RWPE2 (cell line): Measurements from ENCODE around the gene SLC6A6.
A peak's percentile ranks its signal among the peaks of the same experiment; 100 is the strongest.

Experiments
- ATAC-seq: fragments of 200-7000 bp; cut with Tn5 transposase; 3 replicates; pipeline ENCODE4 v1.9.1; 2021; ENCODE audit warnings: low read depth
- DNase-seq: peaks from one replicate; pipeline ENCODE4 v3.0.0-alpha.2; 2020; ENCODE audit warnings: low spot score
- H3K27ac ChIP-seq: fragments of 450-650 bp; 2 replicates; pipeline ENCODE4 v1.5.1; 2017; ENCODE audit warnings: mild to moderate bottlenecking; ENCODE audit not compliant: poor library complexity, severe bottlenecking
- H3K27me3 ChIP-seq: fragments of 250-450 bp; sonication (Bioruptor Pico); 2 replicates; pipeline ENCODE4 v1.5.1; 2021; ENCODE audit warnings: mild to moderate bottlenecking, moderate library complexity; ENCODE audit not compliant: insufficient read depth, poor library complexity, severe bottlenecking
- H3K36me3 ChIP-seq: fragments of 250-450 bp; sonication (Bioruptor Pico); 2 replicates; pipeline ENCODE4 v1.5.1; 2020; ENCODE audit warnings: low read depth, mild to moderate bottlenecking, moderate library complexity
- H3K4me1 ChIP-seq: fragments of 250-450 bp; sonication (Bioruptor Pico); 2 replicates; pipeline ENCODE4 v1.5.1; 2021; ENCODE audit warnings: mild to moderate bottlenecking, moderate library complexity; ENCODE audit not compliant: insufficient read depth, poor library complexity, severe bottlenecking
- H3K4me3 ChIP-seq: fragments of 250-450 bp; sonication (Bioruptor Pico); 2 replicates; pipeline ENCODE4 v1.5.1; 2021; ENCODE audit warnings: mild to moderate bottlenecking, moderate library complexity; ENCODE audit not compliant: severe bottlenecking
- H3K9me3 ChIP-seq: fragments of 250-450 bp; sonication (Bioruptor Pico); 2 replicates; pipeline ENCODE4 v1.5.1; 2021; ENCODE audit warnings: mild to moderate bottlenecking, moderate library complexity; ENCODE audit not compliant: severe bottlenecking
- TF ChIP-seq, protein P1 (sequence below): fragments of 450-650 bp; IDR thresholded peaks from one replicate; pipeline ENCODE4 v1.5.1; 2017; ENCODE audit warnings: mild to moderate bottlenecking, moderate library complexity; ENCODE audit not compliant: poor library complexity, severe bottlenecking

Gene SLC6A6

DNA sequence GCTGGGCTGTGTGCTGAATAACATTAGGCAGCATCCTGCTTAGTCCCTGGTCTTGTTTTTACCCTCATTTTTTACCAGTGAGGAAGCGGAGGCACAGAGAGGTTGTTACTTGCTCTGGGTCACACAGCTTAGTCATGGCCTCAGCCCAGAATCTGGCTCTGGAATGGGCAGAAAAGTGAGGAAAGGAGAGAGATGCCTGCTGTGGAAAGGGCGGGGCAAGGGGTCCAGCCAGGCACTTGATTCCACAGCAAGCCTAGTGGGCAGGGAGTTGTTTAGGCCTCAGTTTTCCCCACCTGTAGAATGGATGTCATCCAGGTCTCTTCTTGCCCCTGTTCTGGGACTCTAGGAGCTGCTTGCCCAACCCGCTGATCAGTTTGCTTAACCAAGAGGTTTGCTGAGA lies 35.9 kb downstream of the SLC6A6 start:
- TF ChIP-seq, protein P1, sequence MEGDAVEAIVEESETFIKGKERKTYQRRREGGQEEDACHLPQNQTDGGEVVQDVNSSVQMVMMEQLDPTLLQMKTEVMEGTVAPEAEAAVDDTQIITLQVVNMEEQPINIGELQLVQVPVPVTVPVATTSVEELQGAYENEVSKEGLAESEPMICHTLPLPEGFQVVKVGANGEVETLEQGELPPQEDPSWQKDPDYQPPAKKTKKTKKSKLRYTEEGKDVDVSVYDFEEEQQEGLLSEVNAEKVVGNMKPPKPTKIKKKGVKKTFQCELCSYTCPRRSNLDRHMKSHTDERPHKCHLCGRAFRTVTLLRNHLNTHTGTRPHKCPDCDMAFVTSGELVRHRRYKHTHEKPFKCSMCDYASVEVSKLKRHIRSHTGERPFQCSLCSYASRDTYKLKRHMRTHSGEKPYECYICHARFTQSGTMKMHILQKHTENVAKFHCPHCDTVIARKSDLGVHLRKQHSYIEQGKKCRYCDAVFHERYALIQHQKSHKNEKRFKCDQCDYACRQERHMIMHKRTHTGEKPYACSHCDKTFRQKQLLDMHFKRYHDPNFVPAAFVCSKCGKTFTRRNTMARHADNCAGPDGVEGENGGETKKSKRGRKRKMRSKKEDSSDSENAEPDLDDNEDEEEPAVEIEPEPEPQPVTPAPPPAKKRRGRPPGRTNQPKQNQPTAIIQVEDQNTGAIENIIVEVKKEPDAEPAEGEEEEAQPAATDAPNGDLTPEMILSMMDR: no peak
- H3K4me3 ChIP-seq: no peak overlapping the region
- peaks cover 8% of the 10 kb centered on the region for H3K4me1 ChIP-seq
- H3K36me3 ChIP-seq: no peaks in the 10 kb centered on the region
- no peak overlapping the region for H3K27ac ChIP-seq
- DNase-seq: no peak
- H3K9me3 ChIP-seq: no peaks in the 10 kb centered on the region
- H3K27me3 ChIP-seq: no peaks in the 10 kb centered on the region
- ATAC-seq: no peak

DNA sequence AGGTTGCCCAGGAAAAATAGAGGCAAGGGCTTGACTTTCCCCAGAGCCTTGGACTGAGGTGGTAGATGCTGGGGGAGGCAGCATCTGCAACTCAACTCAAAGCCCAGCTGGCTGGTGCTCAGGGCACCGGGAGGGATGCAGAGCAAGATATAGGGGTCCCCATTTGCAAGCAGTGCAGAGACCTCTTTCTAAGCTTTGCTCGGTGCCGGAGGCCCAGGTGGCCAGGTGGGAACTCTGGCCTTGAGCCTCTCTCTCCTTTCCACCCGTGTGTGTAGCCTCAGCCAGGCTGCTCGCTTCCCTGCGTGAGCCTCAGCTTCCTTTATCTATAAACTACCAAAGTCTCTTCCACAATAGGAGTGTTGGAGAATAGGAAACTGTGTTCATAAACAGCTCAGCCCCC lies 36.5 kb downstream of the SLC6A6 start:
- Histone ChIP-seq H3K36me3 (no peaks in the 10 kb centered on the region; the same call in 1 of the 2 replicates), H3K4me3 (no peak overlapping the region), H3K4me1 (peaks cover 7% of the 10 kb centered on the region), H3K9me3 (no peaks in the 10 kb centered on the region), H3K27me3 (no peaks in the 10 kb centered on the region), H3K27ac (no peak overlapping the region)
- TF ChIP-seq, protein P1: no peak
- ATAC-seq (no peak), DNase-seq (no peak)

DNA sequence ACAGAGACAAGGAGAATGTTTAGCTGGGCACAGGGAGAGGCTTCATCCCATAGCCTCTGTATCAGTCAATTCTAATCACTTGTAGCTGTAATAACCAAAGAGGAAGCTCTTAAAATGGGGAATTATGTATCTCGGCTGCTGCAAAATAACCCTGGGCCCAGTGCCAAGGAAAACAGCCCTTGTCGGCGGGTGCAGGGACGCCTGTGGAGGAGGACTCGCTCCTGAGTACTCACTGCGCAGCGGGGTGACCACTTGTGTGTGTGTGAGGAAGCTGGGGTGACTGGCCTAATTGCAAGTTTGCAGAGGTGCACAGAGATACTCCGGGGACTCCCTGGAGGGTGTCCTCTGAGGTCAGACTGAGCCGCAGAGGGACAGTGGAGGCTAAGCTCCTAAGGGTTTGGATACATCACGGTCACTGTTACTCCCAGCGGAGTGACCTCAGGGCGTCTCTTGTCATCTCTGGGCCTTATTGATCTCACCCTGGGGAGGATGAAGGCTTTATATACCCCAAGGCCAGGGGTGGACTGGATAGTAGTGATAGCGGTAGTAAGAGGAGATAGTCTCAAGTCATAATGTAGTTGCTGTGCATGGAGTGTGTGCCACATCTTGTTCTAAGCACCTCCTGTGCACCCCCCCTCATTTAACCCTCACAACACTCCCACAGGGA lies 37.2 kb downstream of the SLC6A6 start:
- Histone ChIP-seq H3K36me3 (no peaks in the 10 kb centered on the region; the same call in 1 of the 2 replicates), H3K4me3 (no peak overlapping the region), H3K27ac (no peak overlapping the region), H3K4me1 (no peaks in the 10 kb centered on the region), H3K9me3 (no peaks in the 10 kb centered on the region), H3K27me3 (no peaks in the 10 kb centered on the region)
- no peak for DNase-seq
- TF ChIP-seq, protein P1: no peak
- no peak for ATAC-seq

DNA sequence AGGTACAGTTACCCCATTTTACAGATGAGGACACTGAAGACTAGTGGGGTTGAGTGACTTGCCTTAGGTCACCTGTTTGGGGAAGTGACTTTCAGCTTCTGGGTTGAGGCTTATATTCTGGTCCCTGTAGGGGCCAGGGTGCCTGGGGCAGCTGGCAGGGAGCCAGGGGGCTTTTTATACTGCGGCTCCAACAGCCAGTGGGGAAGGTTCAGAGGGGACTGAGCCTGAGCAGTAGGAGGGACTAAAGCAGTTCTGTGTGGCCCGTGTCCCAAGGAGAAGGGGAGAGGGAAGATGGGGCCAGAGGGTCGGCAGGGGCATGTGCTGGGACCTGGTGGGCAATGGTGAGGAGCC lies 37.7 kb downstream of the SLC6A6 start:
- no peaks in the 10 kb centered on the region for H3K9me3 ChIP-seq
- no peak overlapping the region for H3K27ac ChIP-seq
- no peak for DNase-seq
- H3K27me3 ChIP-seq: no peaks in the 10 kb centered on the region
- no peaks in the 10 kb centered on the region for H3K4me1 ChIP-seq
- H3K36me3 ChIP-seq: no peaks in the 10 kb centered on the region; the same call in 1 of the 2 replicates
- TF ChIP-seq, protein P1: no peak
- no peak overlapping the region for H3K4me3 ChIP-seq
- ATAC-seq: no peak

DNA sequence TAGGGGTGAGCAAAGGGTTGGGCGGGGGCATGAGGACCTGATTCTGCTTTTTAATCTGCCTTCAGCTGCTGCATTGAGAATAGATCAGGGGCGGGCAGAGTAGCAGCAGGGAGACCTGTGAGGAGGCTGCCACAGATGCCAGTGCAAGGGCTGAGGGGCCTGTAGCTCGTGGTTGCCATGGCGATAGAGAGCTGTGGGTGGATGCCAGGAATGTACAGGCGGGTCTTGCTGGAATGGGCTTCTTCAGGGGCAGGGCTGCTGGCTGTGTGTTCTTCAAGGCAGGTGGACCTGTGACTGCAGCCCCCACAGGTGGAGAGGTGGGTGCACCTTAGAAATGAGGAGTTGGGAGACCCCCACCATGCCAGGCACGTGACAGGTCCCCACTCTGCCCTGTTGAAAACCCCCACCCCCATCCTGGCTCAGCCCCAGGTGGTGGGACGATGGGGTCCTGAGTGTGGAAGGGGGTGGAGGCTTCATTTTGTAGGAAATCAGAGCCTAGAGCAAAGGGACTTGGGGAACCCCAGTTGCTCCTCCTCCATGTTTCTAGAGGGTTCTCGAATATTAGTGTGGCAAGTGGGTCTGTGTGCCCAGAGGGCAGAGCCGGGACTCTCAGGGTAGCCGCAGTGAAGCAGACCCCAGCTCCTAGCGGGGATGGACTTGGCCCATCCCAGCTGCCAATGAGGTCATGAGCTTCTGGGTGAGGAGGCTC lies 38.3 kb downstream of the SLC6A6 start:
- Histone ChIP-seq H3K9me3 (no peaks in the 10 kb centered on the region), H3K27me3 (no peaks in the 10 kb centered on the region), H3K4me1 (no peaks in the 10 kb centered on the region), H3K4me3 (no peak overlapping the region), H3K27ac (no peak overlapping the region), H3K36me3 (no peaks in the 10 kb centered on the region; the same call in 1 of the 2 replicates)
- DNase-seq (no peak), ATAC-seq (peak; percentile 33; the same call in 1 of the 3 replicates)
- TF ChIP-seq, protein P1: no peak
